ENCODE results near the gene SLC35D1.

The SLC35D1 gene

GRCh38 chr1:67043366-67043765 is 10.6 kb downstream of the SLC35D1 start:
- DNase-seq: no peak

DNA sequence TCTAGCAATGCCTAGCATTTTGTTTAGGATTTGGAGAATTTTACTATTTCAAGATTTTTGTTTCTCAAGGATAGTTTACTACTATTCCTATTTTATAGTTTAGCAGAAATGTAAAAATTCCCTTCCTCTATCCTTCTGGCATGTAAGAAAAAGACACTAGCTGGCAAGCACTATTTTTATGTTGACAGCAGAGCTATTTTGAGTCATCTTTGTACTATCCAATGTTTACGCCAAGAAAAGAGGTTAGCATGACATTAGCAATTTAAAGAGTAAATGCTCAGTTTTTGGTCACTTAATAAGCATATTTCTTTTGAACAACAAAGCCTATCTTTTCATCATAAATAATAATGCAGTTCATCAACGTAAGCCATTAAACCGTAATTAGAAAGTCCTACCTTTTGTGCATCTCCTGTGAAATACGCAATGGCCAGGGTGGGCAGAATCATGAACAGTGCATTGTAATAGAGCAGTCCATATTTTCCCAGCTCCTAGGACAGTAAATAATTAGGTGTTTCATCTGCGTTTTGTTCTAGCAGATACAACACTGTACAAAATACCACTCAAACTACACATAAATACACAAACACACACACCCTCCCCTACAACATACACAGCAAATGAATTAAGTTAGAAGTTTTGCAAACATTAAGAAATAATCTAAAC is 12.0 kb downstream of the SLC35D1 start:
- DNase-seq: peak; percentile 35

DNA sequence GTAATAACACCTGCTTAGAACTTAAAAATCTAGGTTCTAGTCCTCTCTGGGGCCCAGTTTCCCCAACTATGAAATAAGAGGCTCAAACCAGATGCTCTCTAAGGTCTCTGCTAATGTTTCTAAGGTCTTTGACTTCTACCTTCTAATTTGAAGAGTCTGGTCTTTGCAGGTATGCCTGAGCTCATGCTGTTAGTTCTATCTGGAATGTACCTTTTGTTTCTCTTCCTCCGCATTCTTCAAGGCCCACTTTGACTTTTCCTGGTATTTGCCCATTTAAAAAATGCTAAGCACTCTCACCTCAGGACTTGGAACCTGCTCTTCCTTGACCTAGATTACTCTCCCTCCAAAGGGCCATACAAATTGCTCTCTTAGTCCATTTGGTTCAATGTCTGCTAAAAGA is 13.5 kb downstream of the SLC35D1 start:
- no peak for DNase-seq

- no peak for DNase-seq
These were observed 22.1 kb downstream of the SLC35D1 start for GRCh38 chr1:67031859-67032247.

DNA sequence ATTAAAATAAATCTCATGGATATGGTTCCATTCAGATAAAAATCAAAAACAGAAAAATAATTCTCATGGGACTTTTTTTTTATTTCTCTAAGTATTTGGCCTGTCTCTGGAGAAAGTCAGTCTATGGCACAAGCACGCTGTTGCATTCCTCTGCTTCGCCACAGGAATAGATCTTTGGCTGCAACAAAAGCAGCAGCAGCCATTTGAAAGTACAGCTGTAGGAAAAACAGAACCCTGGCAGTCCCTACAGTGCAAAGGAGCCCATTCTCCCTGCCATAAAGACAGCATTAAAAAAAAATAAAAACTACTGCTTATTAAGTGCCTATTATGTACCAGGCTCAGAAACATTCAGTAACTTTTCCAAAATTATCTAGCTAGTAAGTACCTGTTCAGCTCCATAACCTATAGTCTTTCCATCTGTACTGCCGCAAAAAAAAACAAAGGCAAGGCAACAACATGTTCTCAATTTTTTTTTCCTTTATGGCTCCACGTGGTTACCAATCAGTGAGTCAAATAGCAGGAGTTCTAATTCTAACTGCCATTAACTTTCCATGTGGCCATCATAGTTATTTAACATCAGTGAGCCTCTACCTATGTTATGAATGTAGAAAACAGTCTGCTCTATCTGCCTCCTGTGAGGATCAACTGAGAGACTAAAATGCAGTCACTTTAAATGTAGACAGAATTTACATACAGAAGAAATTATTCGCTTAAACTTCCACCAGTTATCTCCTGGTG is 22.7 kb downstream of the SLC35D1 start:
- DNase-seq: peak; percentile 77

DNA sequence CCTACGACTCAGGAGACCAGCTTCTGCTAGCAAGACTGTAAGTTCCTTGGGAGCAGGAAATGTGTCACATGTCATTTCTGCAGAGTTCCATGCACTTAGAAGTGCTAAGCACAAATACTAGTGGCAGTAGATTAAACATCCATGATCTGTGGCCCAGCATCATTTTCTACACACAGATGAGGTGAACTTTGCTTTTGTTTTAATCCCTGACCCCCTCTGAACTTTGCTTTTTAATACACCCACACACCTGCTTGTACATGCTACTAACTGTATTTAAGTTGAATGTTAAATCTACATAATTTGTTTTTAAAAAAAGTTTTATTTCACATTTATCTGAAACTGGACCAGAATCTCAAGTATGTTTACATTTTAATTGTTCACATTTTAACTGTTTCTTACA is 24.5 kb downstream of the SLC35D1 start:
- no peak for DNase-seq

DNA sequence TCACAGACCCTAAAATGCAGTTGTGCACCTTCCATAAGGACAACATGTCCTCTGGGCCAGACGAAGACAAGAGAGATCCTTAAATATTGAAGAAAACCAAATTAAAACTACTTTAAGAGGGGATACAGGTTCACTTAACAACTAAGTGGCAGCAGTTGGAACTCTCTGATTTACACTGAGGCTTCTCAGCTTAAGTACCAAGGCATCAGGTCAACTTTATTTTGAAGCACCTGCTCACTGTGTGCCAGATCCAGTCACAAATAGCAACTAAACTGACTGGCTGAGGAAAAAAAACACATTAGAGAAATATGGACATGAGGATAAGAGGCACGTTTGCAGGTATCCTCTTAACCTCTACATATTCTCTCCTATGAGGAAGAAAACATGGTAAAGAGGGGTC is 33.2 kb downstream of the SLC35D1 start:
- DNase-seq: no peak

- peak; percentile 39 for DNase-seq
These were observed 33.6 kb downstream of the SLC35D1 start for GRCh38 chr1:67020304-67020703.

GRCh38 chr1:67019600-67020136 is 34.3 kb downstream of the SLC35D1 start:
- peak; percentile 80 for DNase-seq

- DNase-seq: no peak
These were observed 34.8 kb downstream of the SLC35D1 start for GRCh38 chr1:67019121-67019520.

GRCh38 chr1:67018574-67018973 is 35.4 kb downstream of the SLC35D1 start:
- DNase-seq: no peak

GRCh38 chr1:67013573-67013972 is 40.4 kb downstream of the SLC35D1 start:
- DNase-seq: no peak

GRCh38 chr1:67009792-67010191 is 44.2 kb downstream of the SLC35D1 start:
- DNase-seq: no peak

DNA sequence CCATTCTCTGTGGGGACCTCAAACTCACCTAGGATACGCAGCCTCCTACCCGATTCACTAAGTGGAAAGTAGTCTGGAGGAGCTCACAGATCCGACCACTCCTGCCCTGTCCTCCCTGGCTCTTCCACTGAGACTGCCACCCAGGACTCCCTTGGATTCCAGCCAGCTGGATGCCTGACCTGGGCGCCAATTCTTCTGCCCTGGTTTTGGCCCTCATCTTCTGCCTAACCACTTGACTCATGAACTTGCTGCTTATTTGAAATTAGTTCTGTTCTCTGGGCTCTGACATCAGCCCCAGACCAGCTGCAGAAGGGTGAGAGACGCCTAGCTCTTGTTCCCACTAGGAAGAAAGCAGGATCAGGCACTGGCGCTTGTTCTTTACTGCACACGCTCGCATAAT is 48.9 kb downstream of the SLC35D1 start:
- DNase-seq: no peak

GRCh38 chr1:67004176-67004575 is 49.8 kb downstream of the SLC35D1 start:
- no peak for DNase-seq

GRCh38 chr1:67001682-67002425 is 52.1 kb downstream of the SLC35D1 start:
- DNase-seq: no peak

GRCh38 chr1:66999640-67000400 is 54.1 kb downstream of the SLC35D1 start:
- DNase-seq: no peak

- no peak for DNase-seq
These were observed 55.0 kb downstream of the SLC35D1 start for GRCh38 chr1:66998972-66999371.

DNA sequence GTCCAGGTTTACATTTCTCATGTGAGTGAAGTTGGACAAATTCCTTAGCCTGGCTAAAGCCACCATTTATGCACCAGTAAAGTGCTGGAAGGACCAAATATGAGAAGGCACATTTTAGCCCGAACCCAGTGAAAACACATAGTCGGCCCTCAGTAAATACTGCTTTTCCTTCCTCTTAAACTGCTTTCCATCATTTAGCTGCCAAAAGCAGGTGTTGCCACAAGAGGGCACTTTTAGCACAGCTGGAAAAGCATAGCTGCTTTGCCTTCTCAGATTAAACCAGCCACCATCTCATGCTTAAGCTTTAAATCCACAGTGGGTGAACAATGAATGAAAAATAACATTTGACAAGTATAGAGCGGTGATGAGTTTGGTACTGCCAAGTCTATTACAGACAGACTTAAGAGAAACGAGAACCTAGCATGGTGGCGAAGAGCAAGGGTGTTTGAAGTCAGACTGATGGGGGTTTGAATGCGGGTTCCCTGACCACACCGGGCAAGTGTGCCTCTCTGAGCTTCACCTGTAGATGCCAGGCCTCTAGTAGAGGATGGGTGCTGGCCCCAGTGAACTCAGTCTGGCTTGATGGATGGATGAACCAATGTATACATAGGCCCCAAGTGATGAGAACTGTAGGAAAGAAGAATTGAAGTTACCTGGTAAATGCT is 57.8 kb downstream of the SLC35D1 start:
- DNase-seq: peak; percentile 73

DNA sequence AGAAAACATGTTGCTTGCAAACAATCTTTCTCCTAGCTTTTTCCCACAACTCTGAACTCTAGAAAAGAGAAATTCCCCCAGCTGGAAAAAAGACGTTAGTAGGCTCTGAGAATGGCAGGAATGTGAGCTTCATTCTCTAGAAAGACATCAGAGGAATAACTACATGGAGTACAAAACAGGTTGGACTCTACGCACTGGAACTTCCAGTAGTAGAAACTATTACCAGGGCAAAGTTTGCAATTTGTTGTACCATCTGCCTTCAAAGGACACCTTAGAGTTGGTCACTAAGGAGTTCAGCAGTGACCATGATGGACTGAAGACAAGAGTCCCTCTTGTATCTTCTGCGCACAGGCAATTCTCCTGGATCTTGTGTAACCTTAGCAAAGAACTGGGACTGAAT is 60.9 kb downstream of the SLC35D1 start:
- no peak for DNase-seq

- no peak for DNase-seq
These were observed 68.1 kb downstream of the SLC35D1 start for GRCh38 chr1:66985835-66986234.

DNA sequence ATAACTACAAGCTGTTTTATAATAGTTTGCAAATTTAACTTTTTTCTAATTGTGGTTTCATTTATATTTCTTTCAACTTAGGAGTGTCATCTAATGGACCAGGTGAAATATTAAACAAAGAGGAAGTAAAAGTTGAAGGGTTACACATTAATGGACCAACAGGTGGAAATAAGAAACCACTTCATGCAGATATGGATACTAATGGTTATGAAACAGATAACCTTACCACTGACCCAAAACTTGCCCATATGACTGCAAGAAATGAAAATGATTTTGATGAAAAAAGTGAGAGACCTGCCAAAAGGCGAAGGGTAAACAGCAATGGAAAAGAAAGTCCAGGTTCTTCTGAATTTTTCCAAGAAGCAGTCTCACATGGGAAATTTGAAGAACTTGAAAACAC is 69.5 kb downstream of the SLC35D1 start:
- no peak for DNase-seq

All from fibroblast of skin of scalp (primary cell).